ENCODE data around the gene HCN2.

DNA sequence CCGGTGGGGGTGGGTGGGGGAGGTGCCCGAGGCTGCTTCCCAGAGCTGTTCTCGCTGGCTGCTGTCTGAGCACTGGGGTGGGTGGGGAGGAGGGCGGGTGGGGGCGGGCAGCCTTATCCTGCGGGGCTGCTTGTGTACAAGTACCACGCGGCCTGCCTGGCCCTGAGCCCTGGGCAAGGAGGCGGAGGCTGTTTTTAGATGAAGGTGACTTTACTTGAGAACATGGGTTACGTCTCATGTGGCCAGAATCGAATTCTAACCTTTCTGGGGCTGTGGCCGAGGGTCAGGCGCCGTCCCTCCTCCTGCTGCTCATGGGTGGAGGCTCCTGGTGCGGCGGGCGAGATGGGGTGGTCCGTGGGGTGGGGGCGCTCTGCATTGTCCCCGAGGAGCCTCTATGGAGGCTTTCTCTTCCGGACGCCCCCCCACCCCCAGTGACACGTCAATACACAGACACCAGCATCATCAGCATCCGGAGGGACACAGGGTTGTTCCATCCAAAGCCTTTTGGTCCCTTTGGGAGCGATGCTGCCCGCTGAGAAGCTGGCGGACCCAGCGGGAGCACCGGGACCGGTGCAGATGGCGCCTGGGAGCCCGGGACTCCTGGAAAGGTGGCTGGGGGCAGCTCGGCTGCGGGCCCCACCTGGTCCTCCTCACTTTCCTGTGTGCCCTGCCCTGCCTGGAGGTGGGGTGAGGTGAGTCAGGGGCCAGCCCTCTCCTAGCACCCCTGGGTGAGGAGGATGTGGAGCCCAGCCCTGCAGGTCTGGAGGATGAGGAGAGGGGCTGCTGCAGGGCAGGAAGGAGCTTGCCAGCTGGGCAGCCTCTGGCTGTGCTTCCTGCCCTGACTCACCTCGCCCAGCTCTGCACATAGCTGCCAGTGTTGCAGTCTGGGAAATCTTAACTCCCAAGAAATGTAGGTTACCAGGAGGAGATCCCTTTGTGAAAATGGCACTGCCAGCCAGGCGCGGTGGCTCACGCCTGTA is 13.9 kb upstream of the HCN2 start:
- TF ChIP-seq, protein P1, sequence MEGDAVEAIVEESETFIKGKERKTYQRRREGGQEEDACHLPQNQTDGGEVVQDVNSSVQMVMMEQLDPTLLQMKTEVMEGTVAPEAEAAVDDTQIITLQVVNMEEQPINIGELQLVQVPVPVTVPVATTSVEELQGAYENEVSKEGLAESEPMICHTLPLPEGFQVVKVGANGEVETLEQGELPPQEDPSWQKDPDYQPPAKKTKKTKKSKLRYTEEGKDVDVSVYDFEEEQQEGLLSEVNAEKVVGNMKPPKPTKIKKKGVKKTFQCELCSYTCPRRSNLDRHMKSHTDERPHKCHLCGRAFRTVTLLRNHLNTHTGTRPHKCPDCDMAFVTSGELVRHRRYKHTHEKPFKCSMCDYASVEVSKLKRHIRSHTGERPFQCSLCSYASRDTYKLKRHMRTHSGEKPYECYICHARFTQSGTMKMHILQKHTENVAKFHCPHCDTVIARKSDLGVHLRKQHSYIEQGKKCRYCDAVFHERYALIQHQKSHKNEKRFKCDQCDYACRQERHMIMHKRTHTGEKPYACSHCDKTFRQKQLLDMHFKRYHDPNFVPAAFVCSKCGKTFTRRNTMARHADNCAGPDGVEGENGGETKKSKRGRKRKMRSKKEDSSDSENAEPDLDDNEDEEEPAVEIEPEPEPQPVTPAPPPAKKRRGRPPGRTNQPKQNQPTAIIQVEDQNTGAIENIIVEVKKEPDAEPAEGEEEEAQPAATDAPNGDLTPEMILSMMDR (IDR thresholded peaks at IDR 0.05): no peak
- no peak for TF ChIP-seq POLR2A (IDR thresholded peaks at IDR 0.05)

Data from body of pancreas (tissue), 4 donors.